D341Med (cell line): ENCODE data around the gene LOXHD1.

Experiments
- DNase-seq: peaks from one replicate; pipeline ENCODE4 v3.0.0; 2012; ENCODE audit warnings: low spot score

Gene LOXHD1

DNA sequence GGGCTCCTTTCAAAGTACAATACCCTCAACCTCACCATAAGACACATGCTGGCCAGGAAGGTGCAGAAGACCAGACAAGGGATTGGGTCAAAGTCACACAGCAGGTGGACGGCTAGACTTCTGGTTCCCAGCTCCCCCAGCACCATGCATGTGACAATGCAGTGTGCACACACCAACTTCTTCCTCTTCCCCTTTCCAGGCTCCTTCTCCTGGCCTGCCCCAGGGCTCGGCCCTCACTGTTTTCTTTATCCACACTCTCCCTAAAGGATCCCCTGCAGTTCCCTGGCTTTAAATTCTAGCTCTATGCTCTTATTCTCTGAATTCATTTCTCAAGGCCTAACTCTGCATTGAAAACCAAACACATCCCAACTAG, 82.3 kb downstream of the LOXHD1 start:
- DNase-seq = no peak

- no peak for DNase-seq
These were observed 82.8 kb downstream of the LOXHD1 start for GRCh38 chr18:46574000-46574742.

DNA sequence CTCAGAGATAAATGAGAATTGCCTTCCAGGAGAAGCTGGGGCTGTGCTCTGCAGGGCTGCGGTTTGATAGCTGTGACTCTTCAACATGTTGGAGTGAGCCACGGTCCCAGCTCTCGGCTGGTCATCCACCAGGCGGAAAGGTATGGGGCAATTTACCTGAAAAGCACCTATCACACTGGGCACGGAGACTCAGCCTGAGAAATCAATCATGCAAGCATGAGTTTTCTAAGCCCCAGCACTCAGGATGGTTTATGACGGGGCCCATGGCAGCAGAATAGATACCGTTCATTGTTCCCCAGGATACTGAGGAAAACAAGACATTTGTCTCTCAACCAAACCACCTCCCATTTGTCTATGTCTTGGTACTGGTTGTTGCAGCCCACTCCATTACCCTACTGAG, 83.9 kb downstream of the LOXHD1 start:
- DNase-seq = no peak

- no peak for DNase-seq
These were observed 85.3 kb downstream of the LOXHD1 start for GRCh38 chr18:46571756-46572155.

- DNase-seq = no peak
These were observed 86.4 kb downstream of the LOXHD1 start for GRCh38 chr18:46570666-46571065.

- DNase-seq = no peak
These were observed 86.9 kb downstream of the LOXHD1 start for GRCh38 chr18:46570134-46570533.

- DNase-seq = no peak
These were observed 87.8 kb downstream of the LOXHD1 start for GRCh38 chr18:46569211-46569610.

DNA sequence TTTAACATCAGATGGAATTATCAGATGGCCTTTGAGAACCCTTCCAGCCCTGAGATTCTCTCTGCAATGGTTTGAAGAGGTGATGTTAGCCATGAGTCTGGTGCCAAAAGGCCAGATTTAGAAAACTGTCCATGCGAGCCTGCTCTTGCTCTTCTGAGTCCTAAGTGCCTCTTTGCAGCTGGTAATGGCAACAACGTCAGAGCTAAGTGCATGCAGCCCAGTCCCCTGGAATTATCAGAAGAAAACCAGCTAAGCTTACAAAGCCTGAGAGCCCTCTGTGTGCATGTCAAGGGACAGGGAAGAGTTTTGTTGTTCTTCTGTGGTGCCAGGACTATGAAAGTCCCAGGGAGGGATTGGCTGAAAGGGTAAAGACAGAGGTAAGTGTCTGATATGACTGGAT, 89.8 kb downstream of the LOXHD1 start:
- no peak for DNase-seq

GRCh38 chr18:46566111-46566510, 90.9 kb downstream of the LOXHD1 start:
- peak; percentile 26 for DNase-seq

- peak; percentile 44 for DNase-seq
These were observed 91.8 kb downstream of the LOXHD1 start for GRCh38 chr18:46565256-46565655.

GRCh38 chr18:46563317-46563716, 93.7 kb downstream of the LOXHD1 start:
- no peak for DNase-seq

- no peak for DNase-seq
These were observed 94.3 kb downstream of the LOXHD1 start for GRCh38 chr18:46562674-46563192.

DNA sequence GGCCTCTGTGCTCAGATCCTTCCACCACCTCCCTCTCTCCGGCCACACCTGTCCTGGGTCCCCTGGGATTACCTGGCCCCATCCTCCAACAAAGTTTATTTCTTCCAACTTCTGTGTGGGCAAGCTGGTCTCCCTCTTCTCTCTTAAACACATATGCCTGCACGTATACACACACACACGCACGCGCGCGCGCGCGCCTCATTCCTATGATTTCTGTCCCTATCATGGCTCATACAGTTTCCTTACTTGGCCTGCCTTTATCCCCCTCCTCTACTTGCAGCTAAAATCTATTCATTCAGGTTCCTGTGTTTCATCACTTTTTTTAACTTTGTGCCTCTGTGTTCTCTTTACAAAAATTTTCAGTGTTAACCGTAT, 96.4 kb downstream of the LOXHD1 start:
- no peak for DNase-seq

- peak; percentile 37 for DNase-seq
These were observed 96.9 kb downstream of the LOXHD1 start for GRCh38 chr18:46559946-46560670.

DNA sequence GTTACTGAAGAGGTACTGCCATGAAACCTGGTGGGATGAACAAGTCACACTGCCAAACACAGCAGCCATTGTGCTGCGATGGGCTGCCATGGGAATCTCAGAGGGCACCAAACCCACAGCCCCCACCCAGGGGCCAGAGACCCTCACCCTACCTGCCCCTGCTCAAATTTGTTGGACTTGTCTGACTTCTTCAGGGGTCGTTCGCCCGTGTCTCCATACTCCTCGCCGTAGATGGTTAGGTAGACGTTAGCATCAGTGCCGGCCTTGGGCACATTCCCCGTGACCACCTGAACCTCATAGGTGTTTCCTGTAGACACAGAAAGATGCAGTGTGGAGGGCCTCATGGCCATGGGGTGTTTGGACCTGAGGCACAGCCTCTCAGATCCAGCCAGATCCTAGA, 97.7 kb downstream of the LOXHD1 start:
- no peak for DNase-seq

GRCh38 chr18:46556590-46557206, 100.3 kb downstream of the LOXHD1 start:
- DNase-seq = no peak

GRCh38 chr18:46555724-46556123, 101.3 kb downstream of the LOXHD1 start:
- DNase-seq = no peak

DNA sequence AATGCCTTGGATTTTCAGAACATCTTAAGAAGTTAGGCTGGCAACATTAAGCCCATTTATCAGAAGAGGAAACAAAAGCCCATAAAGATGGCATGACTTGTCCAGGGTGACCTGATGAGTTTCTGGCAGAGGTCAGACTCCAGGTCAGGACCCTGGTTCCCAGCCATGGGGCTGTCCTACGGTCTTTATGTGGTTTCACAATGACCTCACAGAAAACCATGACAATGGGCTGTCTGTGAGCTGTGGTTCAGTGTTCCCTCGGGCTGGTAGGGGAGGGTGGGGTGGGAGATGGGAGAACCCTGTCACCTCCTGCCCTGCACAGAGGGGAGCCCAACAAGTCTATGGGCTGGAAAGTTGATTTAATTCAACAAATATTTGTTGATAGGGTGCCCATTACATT, 101.8 kb downstream of the LOXHD1 start:
- DNase-seq = no peak

- DNase-seq = no peak
These were observed 102.5 kb downstream of the LOXHD1 start for GRCh38 chr18:46554406-46555080.

DNA sequence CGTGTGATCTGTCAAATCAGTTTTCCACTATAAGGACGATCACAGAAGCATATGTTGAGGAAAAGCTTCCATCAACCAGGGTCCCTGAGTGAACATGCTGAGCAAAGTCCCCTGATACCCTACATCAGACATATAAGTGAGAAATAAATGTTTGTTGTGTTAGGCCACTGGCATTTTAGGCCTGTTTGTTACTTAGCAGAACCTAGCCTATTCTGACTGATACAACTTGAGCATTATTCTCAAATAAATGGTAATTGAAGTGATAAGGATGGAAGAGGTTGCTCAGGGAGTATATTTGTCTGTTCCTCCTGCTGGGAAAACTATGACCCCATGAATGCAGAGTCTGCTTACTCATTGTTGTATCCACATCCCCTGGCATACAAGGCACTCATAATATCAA, 106.4 kb downstream of the LOXHD1 start:
- DNase-seq = no peak

DNA sequence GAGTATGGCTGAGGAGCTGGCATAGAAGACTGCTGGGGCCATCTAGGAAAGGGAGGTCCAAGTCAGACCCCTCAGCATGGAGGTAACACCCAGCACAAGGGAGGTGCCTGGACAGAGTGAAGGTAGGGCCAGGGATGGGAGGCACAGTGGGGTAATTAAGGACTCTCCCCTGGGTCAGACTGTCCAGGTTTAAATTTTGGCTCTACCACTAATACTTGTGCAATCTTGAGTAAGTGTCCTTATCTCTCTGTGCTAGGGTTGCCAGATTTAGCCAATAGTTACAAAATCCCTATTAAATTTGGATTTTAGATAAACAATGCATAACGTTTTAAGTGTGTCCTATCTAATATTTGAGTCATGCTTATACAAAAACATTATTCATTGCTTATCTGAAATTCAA, 109.5 kb downstream of the LOXHD1 start:
- no peak for DNase-seq

GRCh38 chr18:46546111-46546640, 110.8 kb downstream of the LOXHD1 start:
- no peak for DNase-seq
